Thoracic aorta (tissue), 2 donors: ENCODE measurements around the gene HTR3E. TPM values are rescaled to one million over a fixed set of nuclear protein-coding genes. Genes with fewer than 3 reads are reported as not detected.

Experiments
- ATAC-seq: fragments of 150-250 bp; one replicate; pipeline ENCODE4 v1.8.0; 2017; ENCODE audit warnings: low read depth; ENCODE audit not compliant: insufficient number of reproducible peaks, low FRiP score
- DNase-seq: peaks from one replicate; pipeline ENCODE4 v3.0.0-alpha.2; 2020; ENCODE audit warnings: low spot score
- H3K27ac ChIP-seq, 2 donors: fragments of 200-600 bp; sonication (generic); 1 replicate in 1 of 2; 2 replicates in 1 of 2; pipeline ENCODE4 v1.5.1; 2016; ENCODE audit warnings: mild to moderate bottlenecking in 2 of 2, moderate library complexity in 2 of 2
- H3K27me3 ChIP-seq: fragments of 200-600 bp; sonication (generic); replicated peaks from 2 replicates; pipeline ENCODE4 v1.6.0; 2016; ENCODE audit warnings: mild to moderate bottlenecking; ENCODE audit not compliant: insufficient read depth
- H3K36me3 ChIP-seq: fragments of 200-600 bp; sonication (generic); one replicate; pipeline ENCODE4 v1.5.1; 2016
- H3K4me1 ChIP-seq, 2 donors: fragments of 200-600 bp; sonication (generic); 1 replicate in 1 of 2; 2 replicates in 1 of 2; pipeline versions ENCODE4 v1.5.1 to v1.6.0; 2016; ENCODE audit warnings: low read depth in 2 of 2, mild to moderate bottlenecking in 1 of 2; ENCODE audit not compliant: control insufficient read depth in 1 of 2
- H3K4me3 ChIP-seq: fragments of 200-600 bp; sonication (generic); 2 replicates; pipeline ENCODE4 v1.5.1; 2016; ENCODE audit warnings: mild to moderate bottlenecking
- H3K9me3 ChIP-seq: fragments of 200-600 bp; sonication (generic); 2 replicates; pipeline ENCODE4 v1.5.1; 2016
- total RNA-seq, 2 donors: library from RNA; depleted of rRNA; stranded (reverse); fragments of >200 nt; gene quantifications; one replicate each; pipeline versions ENCODE4 v1.1.0 to v1.2.3, GENCODE V29; 2016
- TF ChIP-seq, protein P1 (sequence below): fragments of 200-600 bp; sonication (generic); IDR thresholded peaks from one replicate; pipeline ENCODE4 v1.5.1; 2019; ENCODE audit warnings: antibody characterized with exemption

The HTR3E gene
- total RNA-seq, 2 donors from 2014 or later: not detected

DNA sequence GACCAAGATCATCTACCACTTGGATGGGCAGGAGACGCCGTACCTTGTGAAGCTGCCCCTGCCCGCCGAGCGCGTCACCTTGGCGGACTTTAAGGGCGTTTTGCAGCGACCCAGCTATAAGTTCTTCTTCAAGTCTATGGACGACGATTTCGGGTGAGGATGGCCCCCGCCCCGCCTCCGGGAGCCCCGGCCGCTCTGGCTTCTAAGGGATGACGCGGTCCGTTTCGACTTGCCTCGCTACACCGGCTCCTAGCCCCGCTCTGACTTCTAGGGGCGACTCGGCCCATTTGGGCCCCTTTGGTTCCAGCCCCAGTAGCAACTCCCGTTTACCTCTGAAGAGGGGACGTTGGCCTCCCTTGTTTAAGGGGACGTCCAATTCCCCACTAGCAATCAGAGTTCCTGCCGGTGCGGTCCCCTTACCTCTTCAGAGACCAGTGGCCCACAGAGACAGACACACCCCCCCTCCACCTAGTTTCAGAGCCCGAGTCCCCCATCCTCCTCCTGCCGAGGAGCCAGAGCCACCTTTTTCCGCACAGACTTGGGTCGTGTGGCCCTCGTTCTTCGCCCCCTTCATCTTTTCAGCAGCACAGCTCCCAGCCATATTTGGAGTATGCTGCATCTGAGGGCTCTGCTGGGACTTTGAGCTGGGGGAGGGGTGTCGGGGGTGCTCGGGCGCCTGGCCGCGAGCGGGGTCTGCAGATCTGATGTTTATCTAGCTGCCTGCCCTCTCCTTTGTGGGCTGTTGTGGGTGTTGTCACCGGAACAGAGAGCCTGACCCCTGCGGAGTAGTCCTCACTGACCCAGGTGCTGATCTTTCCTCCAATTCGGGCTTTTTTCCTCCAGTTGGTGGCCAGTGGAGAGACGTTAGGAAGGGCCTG, 59.0 kb downstream of the HTR3E start:
- ATAC-seq (no peak), DNase-seq (no peak)
- TF ChIP-seq, protein P1, sequence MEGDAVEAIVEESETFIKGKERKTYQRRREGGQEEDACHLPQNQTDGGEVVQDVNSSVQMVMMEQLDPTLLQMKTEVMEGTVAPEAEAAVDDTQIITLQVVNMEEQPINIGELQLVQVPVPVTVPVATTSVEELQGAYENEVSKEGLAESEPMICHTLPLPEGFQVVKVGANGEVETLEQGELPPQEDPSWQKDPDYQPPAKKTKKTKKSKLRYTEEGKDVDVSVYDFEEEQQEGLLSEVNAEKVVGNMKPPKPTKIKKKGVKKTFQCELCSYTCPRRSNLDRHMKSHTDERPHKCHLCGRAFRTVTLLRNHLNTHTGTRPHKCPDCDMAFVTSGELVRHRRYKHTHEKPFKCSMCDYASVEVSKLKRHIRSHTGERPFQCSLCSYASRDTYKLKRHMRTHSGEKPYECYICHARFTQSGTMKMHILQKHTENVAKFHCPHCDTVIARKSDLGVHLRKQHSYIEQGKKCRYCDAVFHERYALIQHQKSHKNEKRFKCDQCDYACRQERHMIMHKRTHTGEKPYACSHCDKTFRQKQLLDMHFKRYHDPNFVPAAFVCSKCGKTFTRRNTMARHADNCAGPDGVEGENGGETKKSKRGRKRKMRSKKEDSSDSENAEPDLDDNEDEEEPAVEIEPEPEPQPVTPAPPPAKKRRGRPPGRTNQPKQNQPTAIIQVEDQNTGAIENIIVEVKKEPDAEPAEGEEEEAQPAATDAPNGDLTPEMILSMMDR: no peak
- Histone ChIP-seq H3K4me1 (peaks cover 40 to 51% of the 10 kb centered on the region in 2 donors), H3K36me3 (no peaks in the 10 kb centered on the region), H3K27me3 (no peaks in the 10 kb centered on the region), H3K27ac (peak overlapping the region; percentile 93 to 95), H3K4me3 (peak overlapping the region; percentile 95), H3K9me3 (no peaks in the 10 kb centered on the region)

DNA sequence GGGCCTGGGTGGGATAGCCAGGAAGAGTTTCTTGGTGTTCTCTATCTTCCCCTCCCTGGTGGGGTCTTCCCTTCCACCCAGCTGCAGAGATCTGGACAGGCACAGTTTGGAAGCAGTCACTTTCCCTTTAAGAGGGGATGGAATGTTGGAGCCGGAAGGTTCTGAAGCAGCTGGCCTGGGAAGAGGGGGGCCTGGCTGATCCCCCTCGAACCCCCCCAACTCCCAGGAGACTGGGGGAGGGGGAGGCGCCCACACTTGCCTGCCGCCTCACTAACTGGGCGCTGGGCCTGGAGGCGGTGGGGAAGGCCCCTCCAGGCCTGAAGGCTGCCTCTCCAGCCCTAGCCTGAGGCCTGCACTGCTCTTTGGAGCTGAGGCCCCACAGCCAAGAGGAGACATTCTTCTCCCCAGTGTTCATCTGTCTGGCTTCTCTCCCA, 59.7 kb downstream of the HTR3E start:
- Histone ChIP-seq H3K4me1 (peaks cover 42 to 57% of the 10 kb centered on the region in 2 donors), H3K27ac (peak overlapping the region; percentile 93 to 95), H3K27me3 (no peaks in the 10 kb centered on the region), H3K4me3 (peak overlapping the region; percentile 95), H3K9me3 (no peaks in the 10 kb centered on the region), H3K36me3 (no peaks in the 10 kb centered on the region)
- ATAC-seq (peak; percentile 24), DNase-seq (no peak)
- TF ChIP-seq, protein P1: no peak

Other genes with a start within 250 kb of the HTR3E start
- 10 to 100 TPM; 36.4 to 44.5 TPM for gene PARL, start 212.2 kb upstream of the HTR3E start, total RNA-seq
- gene ABCC5, start 79.2 kb upstream of the HTR3E start, total RNA-seq: 10 to 100 TPM; 20.8 to 26.2 TPM
- gene HTR3D, start 65.3 kb upstream of the HTR3E start, total RNA-seq: not detected
- gene HTR3C, start 44.0 kb upstream of the HTR3E start, total RNA-seq: not detected
- gene EIF2B5, start 38.3 kb downstream of the HTR3E start, total RNA-seq: 10 to 100 TPM; 38.7 to 39.7 TPM
- gene DVL3, start 58.3 kb downstream of the HTR3E start, total RNA-seq: 100 to 1,000 TPM in 1 of 2 donors, 10 to 100 TPM in 1; 50.5 to 102 TPM
- gene AP2M1, start 77.8 kb downstream of the HTR3E start, total RNA-seq: 100 to 1,000 TPM; 194 to 203 TPM
- 10 to 100 TPM; 50.2 to 62.1 TPM for gene ABCF3, start 89.1 kb downstream of the HTR3E start, total RNA-seq
- gene VWA5B2, start 132.5 kb downstream of the HTR3E start, total RNA-seq: not detected
- 10 to 100 TPM; 52.0 to 55.0 TPM for gene ALG3, start 151.9 kb downstream of the HTR3E start, total RNA-seq
- gene EEF1AKMT4, start 152.6 kb downstream of the HTR3E start, total RNA-seq: 1 to 10 TPM; 3.8 to 4.0 TPM
- not detected for gene CAMK2N2, start 164.5 kb downstream of the HTR3E start, total RNA-seq
- not detected for gene ECE2, start 179.0 kb downstream of the HTR3E start, total RNA-seq
- 100 to 1,000 TPM; 160 to 213 TPM for gene PSMD2, start 202.2 kb downstream of the HTR3E start, total RNA-seq
- 100 to 1,000 TPM; 254 to 334 TPM for gene EIF4G1, start 217.5 kb downstream of the HTR3E start, total RNA-seq
- gene FAM131A, start 240.5 kb downstream of the HTR3E start, total RNA-seq: 10 to 100 TPM; 55.4 to 91.8 TPM